Fibroblast of lung (primary cell): Measurements from ENCODE around the gene POU2F1.

Experiments used
- EZH2 ChIP-seq: IDR thresholded peaks from 2 replicates; pipeline ENCODE4 v1.5.1; 2012; ENCODE audit warnings: low read length, control low read depth, mild to moderate bottlenecking; ENCODE audit errors: missing control alignments
- TF ChIP-seq, protein P1 (sequence below), 2 donors: IDR thresholded peaks in 1 of 2; conservative IDR thresholded peaks in 1 of 2; 1 replicate in 1 of 2; 2 replicates in 1 of 2; pipeline ENCODE4 v1.5.1; 2011 to 2012; ENCODE audit warnings: low read length in 2 of 2, control low read depth in 1 of 2, inconsistent platforms in 1 of 2, low read depth in 1 of 2, mild to moderate bottlenecking in 1 of 2

DNA sequence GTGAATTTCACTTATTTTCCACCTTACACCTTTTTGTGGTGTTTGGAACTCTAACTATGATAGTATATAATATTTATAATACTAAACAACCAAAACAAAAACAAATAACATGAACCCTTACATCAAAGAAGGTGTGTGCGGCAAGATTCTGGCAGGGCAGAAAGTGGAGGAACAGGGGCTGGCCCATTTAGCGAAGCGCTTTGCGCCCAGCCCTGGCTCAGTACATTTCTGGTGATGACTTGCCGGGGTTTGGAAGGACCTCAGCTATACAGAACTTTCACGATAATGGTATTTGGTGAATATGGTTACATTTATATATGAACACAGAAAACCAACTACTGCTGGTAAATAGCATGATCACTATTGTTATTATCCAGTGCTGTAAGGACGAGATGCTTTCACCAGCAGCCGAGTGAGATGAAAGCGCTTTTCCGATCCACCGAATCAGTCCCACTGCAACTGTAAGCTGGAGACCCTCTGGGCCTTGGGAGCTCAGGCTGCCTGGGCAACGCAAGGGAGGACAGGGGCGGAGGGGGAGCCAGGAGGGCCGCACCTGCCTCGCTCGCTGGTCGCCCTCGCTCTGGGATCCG lies 233.7 kb downstream of the POU2F1 start:
- no peak for TF ChIP-seq EZH2
- TF ChIP-seq, protein P1, sequence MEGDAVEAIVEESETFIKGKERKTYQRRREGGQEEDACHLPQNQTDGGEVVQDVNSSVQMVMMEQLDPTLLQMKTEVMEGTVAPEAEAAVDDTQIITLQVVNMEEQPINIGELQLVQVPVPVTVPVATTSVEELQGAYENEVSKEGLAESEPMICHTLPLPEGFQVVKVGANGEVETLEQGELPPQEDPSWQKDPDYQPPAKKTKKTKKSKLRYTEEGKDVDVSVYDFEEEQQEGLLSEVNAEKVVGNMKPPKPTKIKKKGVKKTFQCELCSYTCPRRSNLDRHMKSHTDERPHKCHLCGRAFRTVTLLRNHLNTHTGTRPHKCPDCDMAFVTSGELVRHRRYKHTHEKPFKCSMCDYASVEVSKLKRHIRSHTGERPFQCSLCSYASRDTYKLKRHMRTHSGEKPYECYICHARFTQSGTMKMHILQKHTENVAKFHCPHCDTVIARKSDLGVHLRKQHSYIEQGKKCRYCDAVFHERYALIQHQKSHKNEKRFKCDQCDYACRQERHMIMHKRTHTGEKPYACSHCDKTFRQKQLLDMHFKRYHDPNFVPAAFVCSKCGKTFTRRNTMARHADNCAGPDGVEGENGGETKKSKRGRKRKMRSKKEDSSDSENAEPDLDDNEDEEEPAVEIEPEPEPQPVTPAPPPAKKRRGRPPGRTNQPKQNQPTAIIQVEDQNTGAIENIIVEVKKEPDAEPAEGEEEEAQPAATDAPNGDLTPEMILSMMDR (conservative IDR thresholded peaks at IDR 0.05 in 1 of 2, IDR thresholded peaks at IDR 0.05 in 1 of 2; ENCODE audit: low read depth in 1 of 2, low read length in 2 of 2), result no peak
